Nephron (organoid): ENCODE data around the gene ATF3.

Experiments
- H3K27ac Mint-ChIP-seq, 3 experiments: 2 replicates each; pipeline ENCODE4 v1.8.0; 2020; ENCODE audit warnings: mixed read lengths in 3 of 3, mild to moderate bottlenecking in 2 of 3, moderate library complexity in 1 of 3
- H3K27me3 Mint-ChIP-seq: 2 replicates; pipeline ENCODE4 v1.8.0; 2021; ENCODE audit warnings: low read depth, mild to moderate bottlenecking, moderate library complexity, mixed read lengths
- H3K36me3 Mint-ChIP-seq: 2 replicates; pipeline ENCODE4 v1.8.0; 2020; ENCODE audit warnings: low read depth, mixed read lengths
- H3K4me1 Mint-ChIP-seq: 2 replicates; pipeline ENCODE4 v1.8.0; 2020; ENCODE audit warnings: mixed read lengths
- H3K4me3 Mint-ChIP-seq, 3 experiments: 2 replicates each; pipeline ENCODE4 v1.8.0; 2020; ENCODE audit warnings: mild to moderate bottlenecking in 3 of 3, mixed read lengths in 3 of 3, moderate library complexity in 2 of 3
- H3K9me3 Mint-ChIP-seq: 2 replicates; pipeline ENCODE4 v1.8.0; 2020; ENCODE audit warnings: mixed read lengths
- TF ChIP-seq, protein P1 (sequence below), 3 experiments: fragments of 200-600 bp; sonication (generic); IDR thresholded peaks; one replicate each; pipeline ENCODE4 v1.5.0; 2021; ENCODE audit warnings: antibody characterized with exemption in 3 of 3; ENCODE audit not compliant: unreplicated experiment in 3 of 3

ATF3 gene

DNA sequence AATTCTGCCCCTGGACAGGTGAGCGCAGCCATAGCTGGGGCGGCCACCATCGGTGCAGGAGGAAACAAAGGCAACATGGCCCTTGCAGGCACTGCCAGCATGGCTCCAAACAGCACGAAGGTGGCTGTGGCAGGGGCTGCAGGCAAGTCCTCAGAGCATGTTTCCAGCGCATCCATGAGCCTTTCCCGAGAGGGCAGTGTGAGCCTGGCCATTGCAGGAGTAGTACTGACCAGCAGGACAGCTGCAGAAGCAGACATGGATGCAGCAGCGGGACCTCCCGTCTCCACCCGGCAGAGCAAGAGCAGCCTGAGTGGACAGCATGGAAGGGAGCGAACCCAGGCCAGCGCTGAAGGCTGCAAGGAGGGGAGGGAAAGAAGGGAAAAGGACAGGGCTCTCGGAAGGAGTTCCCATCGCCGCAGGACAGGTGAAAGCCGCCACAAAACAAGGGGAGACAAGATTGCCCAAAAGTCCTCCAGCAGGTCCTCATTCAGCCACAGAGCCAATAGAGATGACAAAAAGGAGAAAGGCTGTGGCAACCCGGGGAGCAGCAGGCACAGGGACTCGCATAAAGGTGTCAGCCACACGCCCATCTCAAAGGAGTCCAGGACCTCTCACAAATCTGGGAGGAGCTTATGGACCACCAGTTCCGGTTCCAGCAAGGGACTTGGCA lies 17.4 kb downstream of the ATF3 start:
- peaks cover 19% of the 10 kb centered on the region for H3K4me1 Mint-ChIP-seq
- no peaks in the 10 kb centered on the region for H3K9me3 Mint-ChIP-seq
- no peak overlapping the region for H3K4me3 Mint-ChIP-seq
- H3K36me3 Mint-ChIP-seq = no peaks in the 10 kb centered on the region
- H3K27me3 Mint-ChIP-seq = peaks cover 31% of the 10 kb centered on the region
- TF ChIP-seq, protein P1, sequence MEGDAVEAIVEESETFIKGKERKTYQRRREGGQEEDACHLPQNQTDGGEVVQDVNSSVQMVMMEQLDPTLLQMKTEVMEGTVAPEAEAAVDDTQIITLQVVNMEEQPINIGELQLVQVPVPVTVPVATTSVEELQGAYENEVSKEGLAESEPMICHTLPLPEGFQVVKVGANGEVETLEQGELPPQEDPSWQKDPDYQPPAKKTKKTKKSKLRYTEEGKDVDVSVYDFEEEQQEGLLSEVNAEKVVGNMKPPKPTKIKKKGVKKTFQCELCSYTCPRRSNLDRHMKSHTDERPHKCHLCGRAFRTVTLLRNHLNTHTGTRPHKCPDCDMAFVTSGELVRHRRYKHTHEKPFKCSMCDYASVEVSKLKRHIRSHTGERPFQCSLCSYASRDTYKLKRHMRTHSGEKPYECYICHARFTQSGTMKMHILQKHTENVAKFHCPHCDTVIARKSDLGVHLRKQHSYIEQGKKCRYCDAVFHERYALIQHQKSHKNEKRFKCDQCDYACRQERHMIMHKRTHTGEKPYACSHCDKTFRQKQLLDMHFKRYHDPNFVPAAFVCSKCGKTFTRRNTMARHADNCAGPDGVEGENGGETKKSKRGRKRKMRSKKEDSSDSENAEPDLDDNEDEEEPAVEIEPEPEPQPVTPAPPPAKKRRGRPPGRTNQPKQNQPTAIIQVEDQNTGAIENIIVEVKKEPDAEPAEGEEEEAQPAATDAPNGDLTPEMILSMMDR (IDR thresholded peaks at IDR 0.05; ENCODE audit: unreplicated experiment in 3 of 3) = no peak
- H3K27ac Mint-ChIP-seq = no peak overlapping the region

DNA sequence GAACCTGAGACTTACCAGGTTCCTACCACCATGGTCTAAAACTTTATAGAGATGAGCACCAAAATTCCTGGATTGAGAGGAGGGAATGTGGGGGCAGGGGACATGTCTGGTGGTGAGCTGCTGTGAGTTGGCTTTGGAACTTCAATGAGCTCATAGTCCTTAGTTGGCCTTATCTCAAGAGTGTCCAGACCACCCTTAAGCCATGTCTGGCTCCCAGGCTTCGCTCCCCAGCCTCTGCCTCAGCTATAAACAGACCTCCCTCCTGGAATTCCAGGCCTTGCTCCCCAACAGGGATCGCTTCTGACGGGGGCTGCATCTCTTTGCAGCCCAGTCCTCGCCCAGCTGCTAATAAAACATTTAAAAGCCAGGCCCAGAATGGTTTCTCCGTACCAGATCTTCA lies 19.5 kb downstream of the ATF3 start:
- peaks cover 14% of the 10 kb centered on the region for H3K4me1 Mint-ChIP-seq
- H3K4me3 Mint-ChIP-seq = no peak overlapping the region
- peaks cover 31% of the 10 kb centered on the region for H3K27me3 Mint-ChIP-seq
- TF ChIP-seq, protein P1 (IDR thresholded peaks at IDR 0.05; ENCODE audit: unreplicated experiment in 3 of 3) = no peak
- no peaks in the 10 kb centered on the region for H3K36me3 Mint-ChIP-seq
- no peaks in the 10 kb centered on the region for H3K9me3 Mint-ChIP-seq
- peak overlapping the region in 2 of 3 experiments; percentile 40 to 78 for H3K27ac Mint-ChIP-seq

DNA sequence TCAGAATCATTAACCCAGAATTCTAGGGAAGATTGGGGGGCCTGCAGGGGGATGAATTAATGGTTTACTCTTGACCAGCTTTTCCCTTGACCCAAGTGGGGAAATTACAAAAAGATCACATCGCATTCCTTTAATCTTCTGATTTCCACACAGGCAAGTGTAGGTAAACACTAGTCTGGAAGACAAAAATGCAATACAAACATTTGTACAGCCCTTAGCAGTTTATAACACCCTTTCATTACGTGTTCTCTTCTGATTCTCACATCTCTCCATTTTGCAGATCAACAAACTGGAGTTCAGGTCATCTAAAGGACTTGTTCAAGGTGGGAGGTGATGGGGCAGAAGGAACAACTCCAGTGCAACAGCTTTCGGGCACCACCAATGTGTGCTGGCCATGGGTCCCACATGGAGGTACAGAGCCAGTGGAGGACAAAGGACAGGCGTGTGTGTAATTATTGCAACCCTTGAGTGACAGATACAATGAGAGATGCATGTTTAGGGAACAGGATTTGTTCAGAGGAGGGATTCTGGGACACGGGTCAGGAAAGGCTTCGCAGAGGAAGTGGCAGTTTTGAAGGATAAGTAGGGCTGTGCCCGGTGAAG lies 20.4 kb downstream of the ATF3 start:
- no peaks in the 10 kb centered on the region for H3K36me3 Mint-ChIP-seq
- H3K27me3 Mint-ChIP-seq = peaks cover 31% of the 10 kb centered on the region
- TF ChIP-seq, protein P1 (IDR thresholded peaks at IDR 0.05; ENCODE audit: unreplicated experiment in 3 of 3) = no peak
- H3K9me3 Mint-ChIP-seq = no peaks in the 10 kb centered on the region
- peak overlapping the region in 2 of 3 experiments; percentile 40 to 78 for H3K27ac Mint-ChIP-seq
- peaks cover 14% of the 10 kb centered on the region for H3K4me1 Mint-ChIP-seq
- H3K4me3 Mint-ChIP-seq = no peak overlapping the region

DNA sequence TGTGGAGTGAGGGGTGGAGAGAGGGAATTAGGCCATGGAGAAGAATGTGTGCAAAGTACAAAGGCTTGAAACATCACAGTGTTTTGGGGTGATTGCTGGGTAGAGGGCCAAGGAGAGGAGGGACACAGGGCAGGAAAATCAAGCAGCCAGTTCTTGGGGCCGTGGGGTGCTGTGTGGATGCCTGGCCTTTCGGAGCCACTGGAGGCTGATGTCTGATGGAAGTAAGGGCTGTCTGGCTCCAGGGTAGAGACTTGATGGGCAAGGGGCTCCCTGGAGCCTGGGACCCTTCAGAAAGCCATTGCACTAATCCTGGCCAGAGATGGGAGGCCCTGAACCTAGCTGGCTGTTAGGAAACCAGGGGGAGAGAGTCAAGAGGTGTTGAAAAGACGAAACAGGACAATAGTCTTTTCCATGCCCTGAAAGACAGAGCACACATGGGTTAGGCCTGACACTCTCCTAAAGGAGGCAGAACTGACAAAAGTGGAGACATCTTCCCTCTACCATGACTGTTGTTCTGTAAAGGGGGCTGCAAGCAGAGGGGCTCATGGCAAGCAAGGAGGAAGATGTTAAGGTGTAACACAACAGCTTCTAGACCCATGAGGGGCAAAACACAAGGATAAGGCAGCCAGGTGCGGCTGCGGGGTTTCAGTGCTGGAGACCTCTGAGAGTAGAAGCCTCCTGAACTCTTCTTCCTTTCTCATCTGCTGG lies 21.0 kb downstream of the ATF3 start:
- TF ChIP-seq, protein P1 (IDR thresholded peaks at IDR 0.05; ENCODE audit: unreplicated experiment in 3 of 3) = no peak
- no peaks in the 10 kb centered on the region for H3K9me3 Mint-ChIP-seq
- H3K36me3 Mint-ChIP-seq = no peaks in the 10 kb centered on the region
- H3K4me3 Mint-ChIP-seq = no peak overlapping the region
- H3K27ac Mint-ChIP-seq = no peak overlapping the region
- H3K27me3 Mint-ChIP-seq = peaks cover 24% of the 10 kb centered on the region
- H3K4me1 Mint-ChIP-seq = peaks cover 18% of the 10 kb centered on the region

DNA sequence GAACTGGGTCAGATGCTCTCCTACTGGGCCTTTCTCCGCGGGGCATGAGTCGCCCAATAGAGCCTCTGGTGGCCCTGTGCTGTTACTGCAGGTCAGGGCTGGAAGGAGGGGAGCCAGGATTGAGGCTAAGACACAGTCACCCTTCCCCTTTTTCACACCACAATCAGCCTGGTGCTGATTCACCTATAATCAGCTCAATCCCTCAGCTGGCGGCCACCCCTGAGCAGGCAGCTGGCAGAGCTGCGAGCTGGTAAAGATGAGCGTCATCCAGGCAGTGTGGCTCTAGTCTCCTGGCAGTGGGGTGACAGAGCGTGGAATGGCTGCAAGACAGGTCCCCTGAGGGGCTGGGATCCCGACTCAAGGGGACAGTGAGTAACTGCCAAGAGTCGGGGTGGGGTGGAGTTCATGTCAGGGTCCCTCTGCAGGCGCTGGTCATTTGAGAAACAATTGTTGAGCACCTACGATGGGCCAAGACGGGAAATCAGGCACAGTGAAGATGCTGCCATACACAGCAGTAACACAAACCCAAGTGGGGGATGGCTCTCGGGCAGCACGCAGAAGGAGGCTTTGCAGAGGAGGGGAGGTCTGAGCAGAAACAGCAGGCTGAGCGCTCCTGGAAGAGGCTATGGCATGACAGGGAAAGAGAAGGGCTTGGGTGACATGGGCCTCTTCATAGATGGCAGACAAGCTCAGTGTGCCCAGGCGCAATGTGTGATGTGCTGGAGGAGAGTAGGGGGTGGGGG lies 21.8 kb downstream of the ATF3 start:
- TF ChIP-seq, protein P1 (IDR thresholded peaks at IDR 0.05; ENCODE audit: unreplicated experiment in 3 of 3) = peak; percentile 71 to 74 (median 74)
- Mint-ChIP-seq H3K36me3 (no peaks in the 10 kb centered on the region), H3K27ac (no peak overlapping the region), H3K9me3 (peaks cover 3% of the 10 kb centered on the region), H3K27me3 (peaks cover 17% of the 10 kb centered on the region), H3K4me1 (peaks cover 24% of the 10 kb centered on the region), H3K4me3 (no peak overlapping the region)
